Amniotic stem cell (primary cell): Measurements from ENCODE around the gene ACBD4.

Experiments
- DNase-seq: peaks from one replicate; lab custom pipeline; 2025; lab: John Stamatoyannopoulos, UW

The ACBD4 gene

DNA sequence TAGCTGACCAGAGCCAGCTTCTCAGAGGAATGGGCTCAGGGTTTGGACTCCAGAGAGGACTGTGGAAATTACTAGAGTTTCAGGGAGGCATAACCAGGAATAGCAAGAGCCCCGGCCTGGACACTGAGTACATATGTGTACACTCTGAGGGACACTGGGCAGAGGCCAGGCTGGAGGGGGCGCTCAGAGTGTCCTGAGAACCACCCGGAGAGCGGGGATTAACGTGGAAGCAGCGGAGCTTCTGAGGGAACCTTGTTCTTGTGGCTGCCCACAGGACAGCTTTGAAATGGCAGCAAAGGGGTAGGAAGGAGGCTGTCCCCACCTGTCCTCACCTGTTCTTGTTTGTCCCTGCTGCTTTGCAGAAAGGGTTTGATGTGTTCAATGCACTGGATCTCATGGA lies 31.0 kb upstream of the ACBD4 start:
- DNase-seq: no peak

GRCh38 chr17:45104907-45105624 lies 30.4 kb upstream of the ACBD4 start:
- no peak for DNase-seq

GRCh38 chr17:45106096-45106495 lies 29.4 kb upstream of the ACBD4 start:
- no peak for DNase-seq

GRCh38 chr17:45106582-45106981 lies 28.9 kb upstream of the ACBD4 start:
- DNase-seq: no peak

- no peak for DNase-seq
Measured at GRCh38 chr17:45107293-45108010, 28.0 kb upstream of the ACBD4 start.

DNA sequence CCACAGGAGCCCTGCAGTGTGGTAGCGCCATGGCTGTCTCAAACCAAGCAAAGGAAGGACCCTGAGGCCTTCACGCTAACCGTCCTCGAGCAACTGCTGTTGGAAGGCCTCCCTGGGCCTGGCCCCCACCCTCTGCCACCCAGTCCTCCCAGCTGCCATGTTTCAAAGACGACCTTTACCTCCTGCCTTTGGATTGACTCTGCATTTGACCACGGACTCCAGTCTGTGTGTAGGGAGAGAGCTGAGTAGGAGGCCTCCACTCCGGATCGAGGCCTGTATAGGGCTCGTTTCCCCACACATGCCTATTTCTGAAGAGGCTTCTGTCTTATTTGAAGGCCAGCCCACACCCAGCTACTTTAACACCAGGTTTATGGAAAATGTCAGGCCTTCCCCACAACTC lies 27.4 kb upstream of the ACBD4 start:
- no peak for DNase-seq

- DNase-seq: no peak
Measured at GRCh38 chr17:45108595-45109521, 26.6 kb upstream of the ACBD4 start.

GRCh38 chr17:45110676-45111611 lies 24.5 kb upstream of the ACBD4 start:
- no peak for DNase-seq

GRCh38 chr17:45111850-45112249 lies 23.6 kb upstream of the ACBD4 start:
- DNase-seq: no peak

DNA sequence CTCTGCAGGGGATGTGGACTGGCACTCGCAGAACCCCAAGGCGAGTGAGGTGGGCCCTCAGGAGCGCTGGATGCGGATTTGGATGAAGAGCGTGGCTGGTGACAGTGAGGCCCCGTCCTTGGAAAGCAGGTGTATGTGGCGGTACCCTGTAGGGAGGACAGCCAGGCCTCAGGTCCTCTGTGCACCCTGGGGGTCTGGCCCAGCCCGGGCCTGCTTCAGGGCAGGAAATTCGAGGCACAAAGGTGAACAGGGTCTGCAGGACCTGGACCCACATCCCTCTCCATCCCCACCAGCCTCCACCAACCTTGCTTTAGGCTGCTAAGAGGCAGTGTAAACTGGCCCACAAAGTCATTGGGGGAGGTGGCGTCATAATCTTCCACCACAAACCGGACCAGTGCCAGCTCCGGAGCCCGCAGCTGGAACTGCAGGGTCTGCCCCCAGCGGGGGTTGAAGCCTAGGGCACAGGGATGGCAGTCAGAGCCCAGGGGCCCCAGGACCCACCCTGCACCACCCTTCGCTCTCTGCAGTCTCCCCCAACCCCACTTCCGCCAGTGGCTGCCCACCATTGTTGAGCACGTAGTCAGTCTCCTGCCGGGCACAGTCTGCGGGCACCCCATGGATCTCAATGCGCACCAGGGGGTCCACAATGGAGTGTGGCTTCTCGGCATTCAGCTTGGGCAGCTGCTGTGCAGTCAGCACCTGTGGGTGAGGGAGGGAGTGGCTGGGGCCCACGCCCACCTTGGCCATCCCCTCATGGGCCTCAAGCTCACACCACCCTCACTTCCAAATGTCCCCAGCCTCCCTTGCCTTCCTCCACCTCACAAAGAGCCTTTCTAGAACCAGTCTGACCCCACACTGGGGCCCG lies 22.7 kb upstream of the ACBD4 start:
- no peak for DNase-seq

- DNase-seq: no peak
Measured at GRCh38 chr17:45113424-45113754, 22.1 kb upstream of the ACBD4 start.

GRCh38 chr17:45114117-45114932 lies 21.2 kb upstream of the ACBD4 start:
- DNase-seq: no peak

GRCh38 chr17:45115015-45115625 lies 20.4 kb upstream of the ACBD4 start:
- DNase-seq: no peak

GRCh38 chr17:45115871-45116270 lies 19.6 kb upstream of the ACBD4 start:
- DNase-seq: no peak

GRCh38 chr17:45116434-45117016 lies 19.0 kb upstream of the ACBD4 start:
- no peak for DNase-seq

GRCh38 chr17:45117334-45117733 lies 18.2 kb upstream of the ACBD4 start:
- no peak for DNase-seq

DNA sequence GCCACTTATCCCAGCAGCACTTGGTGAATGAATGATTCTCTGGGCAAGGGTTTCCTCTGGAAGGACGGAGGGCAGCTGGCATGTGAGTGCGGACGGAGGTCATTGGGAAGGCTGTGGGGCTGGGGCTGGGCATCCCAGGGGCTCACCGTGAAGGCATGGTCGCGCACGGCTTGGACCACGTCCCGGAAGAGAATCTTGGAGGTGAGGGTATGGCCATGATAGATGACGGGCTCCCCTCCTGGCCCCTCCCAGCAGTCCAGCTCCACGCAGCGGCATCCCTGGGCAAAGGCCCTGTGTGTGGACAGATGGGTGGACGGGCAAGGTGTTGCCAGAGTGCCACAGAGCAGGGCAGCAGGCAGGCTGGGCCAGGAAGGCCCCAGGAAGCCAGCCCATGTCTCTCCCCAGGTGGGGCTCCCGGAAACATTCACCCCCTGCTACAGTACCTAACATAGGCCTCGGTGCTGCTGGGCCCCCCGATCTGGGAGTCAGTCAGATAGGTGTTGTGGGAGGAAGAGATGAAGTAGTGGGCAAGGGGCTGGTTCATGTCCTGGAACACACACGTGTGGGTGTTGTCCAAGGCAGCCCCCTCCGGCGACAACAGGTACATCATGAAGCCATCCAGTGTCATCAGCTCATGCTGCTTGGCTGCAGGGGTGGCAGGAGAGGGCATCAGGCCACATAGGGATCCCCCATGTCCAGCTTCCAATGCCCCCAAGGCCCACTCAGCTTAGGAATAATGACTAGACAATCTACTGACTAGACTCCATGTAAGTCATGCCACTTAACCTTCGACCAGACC lies 17.4 kb upstream of the ACBD4 start:
- no peak for DNase-seq

GRCh38 chr17:45118691-45119090 lies 16.8 kb upstream of the ACBD4 start:
- DNase-seq: no peak
